GM15510 (cell line): ENCODE measurements around the gene HEATR5A.

Experiments
- POLR2A ChIP-seq: IDR thresholded peaks from 3 replicates; pipeline ENCODE4 v1.6.1; 2011; ENCODE audit warnings: borderline replicate concordance; ENCODE audit not compliant: insufficient read length; ENCODE audit errors: extremely low read depth

HEATR5A gene

DNA sequence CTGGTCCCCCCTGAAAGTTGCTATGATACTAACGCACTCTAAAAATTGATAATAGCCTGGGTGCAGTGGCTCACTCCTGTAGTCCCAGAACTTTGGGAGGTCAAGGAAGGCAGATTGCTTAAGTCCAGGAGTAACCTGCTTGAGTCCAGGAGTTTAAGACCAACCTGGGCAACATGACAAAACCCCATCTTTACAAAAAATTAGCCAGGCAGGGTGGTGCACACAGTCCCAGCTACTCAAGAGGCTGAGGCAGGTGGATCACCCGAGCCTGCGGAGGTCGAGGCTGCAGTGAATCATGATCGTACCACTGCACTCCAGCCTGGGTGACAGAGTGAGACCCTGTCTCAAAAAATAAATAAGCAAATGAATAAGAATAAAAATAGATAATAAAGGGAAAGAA lies 42.9 kb downstream of the HEATR5A start:
- no peak for TF ChIP-seq POLR2A

- no peak for TF ChIP-seq POLR2A
Observed at GRCh38 chr14:31371646-31372045, 48.7 kb downstream of the HEATR5A start.

- TF ChIP-seq POLR2A: no peak
Observed at GRCh38 chr14:31363331-31364073, 56.8 kb downstream of the HEATR5A start.

DNA sequence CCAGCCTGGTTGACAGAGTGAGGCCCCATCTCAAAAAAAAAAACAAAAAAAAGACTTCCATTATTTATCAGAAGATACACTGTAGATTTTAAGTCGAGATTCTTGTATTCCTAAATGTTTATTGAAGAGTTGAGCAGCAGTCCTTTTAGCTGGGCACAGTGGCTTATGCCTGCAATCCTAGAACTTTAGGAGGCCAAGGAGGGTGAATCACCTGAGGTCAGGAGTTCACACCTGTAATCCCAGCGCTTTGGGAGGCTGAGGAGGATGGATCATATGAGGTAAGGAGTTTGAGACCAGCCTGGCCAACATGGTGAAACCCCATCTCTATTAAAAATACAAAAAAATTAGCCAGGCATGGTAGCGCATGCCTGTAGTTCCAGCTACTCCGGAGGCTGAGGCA lies 57.6 kb downstream of the HEATR5A start:
- TF ChIP-seq POLR2A: no peak

DNA sequence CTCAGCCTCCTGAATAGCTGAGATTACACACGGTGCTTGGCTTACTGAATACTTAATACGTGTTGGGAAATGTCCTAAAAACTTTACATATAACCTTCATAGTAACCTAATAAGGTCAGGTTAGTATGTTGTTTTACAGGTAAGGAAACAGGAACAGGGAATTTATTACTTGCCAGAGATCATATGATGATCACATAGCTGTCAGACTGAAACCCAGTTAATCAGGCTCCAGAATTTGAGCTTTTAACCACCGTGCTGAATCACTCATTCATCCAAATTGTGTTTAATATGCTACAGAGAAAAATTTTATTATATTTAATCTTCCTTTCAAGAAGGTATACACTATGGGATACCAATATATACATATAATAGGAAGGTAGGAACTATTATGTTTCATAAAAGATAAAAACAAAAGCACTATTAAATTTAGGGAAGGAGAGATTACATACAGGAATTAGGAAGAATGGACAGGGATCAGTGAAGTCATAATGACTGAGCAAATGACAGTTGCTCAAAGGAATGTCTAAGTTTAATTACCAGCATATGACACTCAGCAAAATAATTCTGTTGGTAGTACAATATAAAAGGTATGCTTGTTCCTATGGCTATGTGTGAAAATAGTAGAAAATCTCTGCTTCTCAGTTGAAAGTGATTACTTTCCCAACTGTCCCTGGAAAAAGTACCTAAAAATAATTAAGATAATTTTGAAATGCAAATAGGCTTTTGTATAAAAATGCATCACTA lies 59.3 kb downstream of the HEATR5A start:
- no peak for TF ChIP-seq POLR2A

- TF ChIP-seq POLR2A: no peak
Observed at GRCh38 chr14:31357279-31357678, 63.1 kb downstream of the HEATR5A start.

- no peak for TF ChIP-seq POLR2A
Observed at GRCh38 chr14:31346097-31346496, 74.3 kb downstream of the HEATR5A start.

GRCh38 chr14:31341280-31341679 lies 79.1 kb downstream of the HEATR5A start:
- TF ChIP-seq POLR2A: no peak

- no peak for TF ChIP-seq POLR2A
Observed at GRCh38 chr14:31340297-31341063, 79.9 kb downstream of the HEATR5A start.

DNA sequence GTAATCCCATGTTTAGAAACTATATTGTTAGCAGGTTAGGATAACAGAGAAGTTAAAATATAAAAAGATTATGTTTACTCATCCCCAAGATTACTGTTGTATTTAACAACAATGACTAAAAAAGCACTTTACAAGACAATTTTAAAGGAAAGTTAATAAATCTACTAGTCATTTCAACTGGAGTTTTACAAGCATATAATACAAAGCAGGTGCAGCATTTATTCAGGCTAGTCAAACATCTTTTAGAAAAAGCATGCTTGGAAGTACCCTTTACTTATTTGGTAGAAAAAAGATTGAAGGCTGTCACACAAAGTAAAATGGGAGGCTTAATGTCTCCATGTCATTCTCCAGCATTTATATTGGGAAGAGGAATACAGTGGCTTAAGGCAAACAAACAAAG lies 80.6 kb downstream of the HEATR5A start:
- no peak for TF ChIP-seq POLR2A

DNA sequence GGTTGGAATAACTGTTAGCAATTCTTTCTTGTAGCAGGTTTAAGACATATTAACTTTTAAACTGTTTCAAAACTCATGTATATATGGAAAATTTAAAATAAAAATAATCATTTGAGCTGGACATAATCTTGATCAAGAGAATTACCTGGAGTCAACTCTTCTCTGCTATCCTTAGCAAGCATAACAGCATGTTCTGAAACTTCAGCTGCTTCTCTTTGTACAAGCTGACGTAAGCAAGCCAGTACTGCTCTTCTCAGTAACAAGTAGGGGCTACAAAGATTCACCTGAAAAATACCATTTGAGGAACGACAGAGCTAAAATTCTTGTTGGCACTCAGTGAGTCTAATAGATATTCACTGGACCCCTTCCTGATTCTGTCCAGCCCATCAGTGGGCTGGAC lies 83.0 kb downstream of the HEATR5A start:
- no peak for TF ChIP-seq POLR2A

GRCh38 chr14:31336646-31337045 lies 83.7 kb downstream of the HEATR5A start:
- TF ChIP-seq POLR2A: no peak

GRCh38 chr14:31326111-31326510 lies 94.2 kb downstream of the HEATR5A start:
- no peak for TF ChIP-seq POLR2A

- no peak for TF ChIP-seq POLR2A
Observed at GRCh38 chr14:31323419-31323818, 96.9 kb downstream of the HEATR5A start.
